ENCODE measurements around the gene EYA2.

- TF ChIP-seq EZH2 (IDR thresholded peaks at IDR 0.05; ENCODE audit: borderline replicate concordance, low read depth, low read length, severe bottlenecking), result no peak
- TF ChIP-seq FOS (IDR thresholded peaks at IDR 0.05; ENCODE audit: borderline replicate concordance, insufficient read depth, low read length), result no peak
- TF ChIP-seq POLR2A (IDR thresholded peaks at IDR 0.05; ENCODE audit: low read depth, low read length), result no peak
- TF ChIP-seq, protein P1, sequence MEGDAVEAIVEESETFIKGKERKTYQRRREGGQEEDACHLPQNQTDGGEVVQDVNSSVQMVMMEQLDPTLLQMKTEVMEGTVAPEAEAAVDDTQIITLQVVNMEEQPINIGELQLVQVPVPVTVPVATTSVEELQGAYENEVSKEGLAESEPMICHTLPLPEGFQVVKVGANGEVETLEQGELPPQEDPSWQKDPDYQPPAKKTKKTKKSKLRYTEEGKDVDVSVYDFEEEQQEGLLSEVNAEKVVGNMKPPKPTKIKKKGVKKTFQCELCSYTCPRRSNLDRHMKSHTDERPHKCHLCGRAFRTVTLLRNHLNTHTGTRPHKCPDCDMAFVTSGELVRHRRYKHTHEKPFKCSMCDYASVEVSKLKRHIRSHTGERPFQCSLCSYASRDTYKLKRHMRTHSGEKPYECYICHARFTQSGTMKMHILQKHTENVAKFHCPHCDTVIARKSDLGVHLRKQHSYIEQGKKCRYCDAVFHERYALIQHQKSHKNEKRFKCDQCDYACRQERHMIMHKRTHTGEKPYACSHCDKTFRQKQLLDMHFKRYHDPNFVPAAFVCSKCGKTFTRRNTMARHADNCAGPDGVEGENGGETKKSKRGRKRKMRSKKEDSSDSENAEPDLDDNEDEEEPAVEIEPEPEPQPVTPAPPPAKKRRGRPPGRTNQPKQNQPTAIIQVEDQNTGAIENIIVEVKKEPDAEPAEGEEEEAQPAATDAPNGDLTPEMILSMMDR (IDR thresholded peaks at IDR 0.05; ENCODE audit: extremely low read depth in 1 of 2, insufficient read depth in 1 of 2, low read depth in 1 of 2, low read length in 2 of 2), result no peak
- no peak for TF ChIP-seq MAX (IDR thresholded peaks at IDR 0.05; ENCODE audit: insufficient read depth, insufficient read length)
- TF ChIP-seq POLR2AphosphoS5 (IDR thresholded peaks at IDR 0.05; ENCODE audit: insufficient read depth, low read depth, low read length), result no peak
- TF ChIP-seq JUN (IDR thresholded peaks at IDR 0.05; ENCODE audit: borderline replicate concordance, insufficient read depth, insufficient read length, low read depth), result no peak
- no peak for TF ChIP-seq MYC (IDR thresholded peaks at IDR 0.05; ENCODE audit: low read depth, low read length)
These were observed 147.8 kb downstream of the EYA2 start for GRCh38 chr20:47042464-47042863.

All from endothelial cell of umbilical vein (primary cell).